ENCODE measurements around the gene RNF112.

DNA sequence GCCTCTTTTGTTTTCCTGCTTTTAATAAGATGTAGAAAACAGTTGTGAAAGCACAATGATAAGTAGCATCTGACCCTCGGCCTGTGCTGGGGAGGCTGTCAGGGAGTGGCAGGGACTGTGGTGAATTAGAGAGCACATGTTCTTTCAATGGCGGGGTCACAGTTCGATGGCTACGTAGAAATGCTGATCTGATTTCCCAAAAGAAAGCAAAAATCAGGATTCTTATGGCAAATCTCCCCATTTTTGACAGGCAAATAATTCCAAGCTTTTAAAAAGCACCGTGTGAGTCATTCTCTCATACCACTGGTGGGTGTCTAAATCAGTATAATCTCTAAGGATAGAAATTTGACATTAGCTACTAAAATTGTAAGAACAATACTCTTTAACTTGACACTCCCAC, 36.9 kb upstream of the RNF112 start:
- TF ChIP-seq, protein P1, sequence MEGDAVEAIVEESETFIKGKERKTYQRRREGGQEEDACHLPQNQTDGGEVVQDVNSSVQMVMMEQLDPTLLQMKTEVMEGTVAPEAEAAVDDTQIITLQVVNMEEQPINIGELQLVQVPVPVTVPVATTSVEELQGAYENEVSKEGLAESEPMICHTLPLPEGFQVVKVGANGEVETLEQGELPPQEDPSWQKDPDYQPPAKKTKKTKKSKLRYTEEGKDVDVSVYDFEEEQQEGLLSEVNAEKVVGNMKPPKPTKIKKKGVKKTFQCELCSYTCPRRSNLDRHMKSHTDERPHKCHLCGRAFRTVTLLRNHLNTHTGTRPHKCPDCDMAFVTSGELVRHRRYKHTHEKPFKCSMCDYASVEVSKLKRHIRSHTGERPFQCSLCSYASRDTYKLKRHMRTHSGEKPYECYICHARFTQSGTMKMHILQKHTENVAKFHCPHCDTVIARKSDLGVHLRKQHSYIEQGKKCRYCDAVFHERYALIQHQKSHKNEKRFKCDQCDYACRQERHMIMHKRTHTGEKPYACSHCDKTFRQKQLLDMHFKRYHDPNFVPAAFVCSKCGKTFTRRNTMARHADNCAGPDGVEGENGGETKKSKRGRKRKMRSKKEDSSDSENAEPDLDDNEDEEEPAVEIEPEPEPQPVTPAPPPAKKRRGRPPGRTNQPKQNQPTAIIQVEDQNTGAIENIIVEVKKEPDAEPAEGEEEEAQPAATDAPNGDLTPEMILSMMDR (conservative IDR thresholded peaks at IDR 0.05; ENCODE audit: low read length) = no peak
- no peak for TF ChIP-seq EZH2phosphoT487 (IDR thresholded peaks at IDR 0.05; ENCODE audit: borderline replicate concordance, low read depth, low read length)

All from OCI-LY7 (cell line).